Epithelial cell of proximal tubule (primary cell): ENCODE measurements around the gene HARBI1. TPM values are rescaled to one million over a fixed set of nuclear protein-coding genes. Genes with fewer than 3 reads are reported as not detected.

Experiments
- DNase-seq: peaks from one replicate; pipeline ENCODE4 v3.0.0-alpha.2; 2011; ENCODE audit warnings: low read depth
- H3K4me3 ChIP-seq: 2 replicates; pipeline ENCODE4 v1.5.1; 2011; ENCODE audit warnings: low read depth, mild to moderate bottlenecking, low read length
- total RNA-seq: library from RNA; depleted of rRNA; stranded (reverse); fragments of >200 nt; gene quantifications from 2 replicates; pipeline ENCODE4 v1.2.3, GENCODE V29; 2015
- TF ChIP-seq, protein P1 (sequence below): conservative IDR thresholded peaks from 2 replicates; pipeline ENCODE4 v1.5.1; 2012; ENCODE audit warnings: low read depth, mild to moderate bottlenecking, low read length

HARBI1 gene
- total RNA-seq, 1 donor from 2014 or later: 1.6 TPM

DNA sequence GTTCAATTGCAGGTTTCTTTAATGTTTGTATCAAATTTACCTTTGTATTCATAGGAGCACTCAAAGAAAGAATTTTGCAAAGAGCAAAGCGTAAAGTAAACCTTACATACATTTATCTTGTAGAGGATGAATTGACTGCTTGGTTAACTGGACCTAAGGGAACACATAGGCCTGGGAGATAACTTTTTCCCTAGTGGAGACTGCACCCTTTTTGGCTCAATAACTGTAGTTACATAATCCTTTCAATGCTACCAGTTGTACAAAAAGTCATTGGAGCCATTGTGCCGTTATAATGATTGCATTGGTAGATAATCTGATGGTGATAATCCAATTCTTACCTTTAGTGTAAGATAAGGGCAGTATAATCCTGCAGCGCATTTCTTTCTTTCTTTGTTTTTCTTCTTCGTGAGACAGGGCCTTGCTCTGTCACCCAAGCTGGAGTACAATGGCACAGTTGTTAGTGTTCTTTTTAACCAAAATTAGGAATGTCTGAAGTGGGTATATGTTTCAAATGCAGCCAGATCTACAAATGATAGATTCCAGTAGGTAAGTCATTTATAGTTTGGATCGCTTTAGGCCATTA, 18.6 kb upstream of the HARBI1 start:
- DNase-seq: no peak
- H3K4me3 ChIP-seq: no peak overlapping the region
- TF ChIP-seq, protein P1, sequence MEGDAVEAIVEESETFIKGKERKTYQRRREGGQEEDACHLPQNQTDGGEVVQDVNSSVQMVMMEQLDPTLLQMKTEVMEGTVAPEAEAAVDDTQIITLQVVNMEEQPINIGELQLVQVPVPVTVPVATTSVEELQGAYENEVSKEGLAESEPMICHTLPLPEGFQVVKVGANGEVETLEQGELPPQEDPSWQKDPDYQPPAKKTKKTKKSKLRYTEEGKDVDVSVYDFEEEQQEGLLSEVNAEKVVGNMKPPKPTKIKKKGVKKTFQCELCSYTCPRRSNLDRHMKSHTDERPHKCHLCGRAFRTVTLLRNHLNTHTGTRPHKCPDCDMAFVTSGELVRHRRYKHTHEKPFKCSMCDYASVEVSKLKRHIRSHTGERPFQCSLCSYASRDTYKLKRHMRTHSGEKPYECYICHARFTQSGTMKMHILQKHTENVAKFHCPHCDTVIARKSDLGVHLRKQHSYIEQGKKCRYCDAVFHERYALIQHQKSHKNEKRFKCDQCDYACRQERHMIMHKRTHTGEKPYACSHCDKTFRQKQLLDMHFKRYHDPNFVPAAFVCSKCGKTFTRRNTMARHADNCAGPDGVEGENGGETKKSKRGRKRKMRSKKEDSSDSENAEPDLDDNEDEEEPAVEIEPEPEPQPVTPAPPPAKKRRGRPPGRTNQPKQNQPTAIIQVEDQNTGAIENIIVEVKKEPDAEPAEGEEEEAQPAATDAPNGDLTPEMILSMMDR: no peak

- H3K4me3 ChIP-seq: no peak overlapping the region
- DNase-seq: no peak
- TF ChIP-seq, protein P1: no peak
These were observed 16.5 kb upstream of the HARBI1 start for GRCh38 chr11:46633291-46634217.

GRCh38 chr11:46632502-46632901, 15.5 kb upstream of the HARBI1 start:
- H3K4me3 ChIP-seq: no peak overlapping the region
- TF ChIP-seq, protein P1: no peak
- DNase-seq: no peak

DNA sequence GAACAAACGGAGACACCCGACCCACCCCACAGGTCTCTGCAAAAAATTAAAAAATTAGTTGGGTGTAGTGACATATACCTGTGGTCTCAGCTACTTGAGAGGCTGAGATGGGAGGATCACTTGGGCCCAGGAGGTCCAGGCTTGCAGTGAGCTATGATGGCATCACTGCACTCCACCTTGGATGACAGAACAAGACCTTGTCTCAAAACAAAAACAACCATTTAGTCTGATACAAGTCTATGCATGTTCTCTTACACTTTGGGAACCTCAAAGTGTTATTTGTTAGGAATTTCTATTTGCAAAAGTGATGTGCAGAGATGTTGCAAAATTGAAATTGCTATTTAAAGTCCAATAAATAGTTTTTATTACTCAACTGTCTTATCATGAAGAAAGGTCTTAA, 14.6 kb upstream of the HARBI1 start:
- TF ChIP-seq, protein P1: no peak
- H3K4me3 ChIP-seq: no peak overlapping the region
- DNase-seq: no peak

DNA sequence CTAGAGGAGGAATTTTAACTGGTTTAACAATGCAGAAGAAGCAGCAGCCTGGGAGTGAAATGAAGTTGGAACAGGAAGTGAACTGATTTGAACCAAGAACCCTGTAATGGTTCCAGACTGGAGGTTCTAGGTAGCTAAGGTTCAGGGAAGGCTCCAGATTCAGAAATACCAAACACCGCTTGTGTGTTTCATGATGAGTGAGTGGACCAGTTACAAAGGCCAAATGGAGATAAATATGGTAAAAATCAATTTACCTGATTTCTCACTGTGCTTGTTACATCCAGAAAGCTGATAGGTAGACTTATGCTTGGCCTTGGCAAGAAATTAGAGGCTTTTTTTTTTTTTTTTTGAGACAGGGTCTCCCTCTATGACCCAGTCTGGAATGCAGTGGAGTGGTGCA, 13.2 kb upstream of the HARBI1 start:
- H3K4me3 ChIP-seq: no peak overlapping the region
- no peak for DNase-seq
- TF ChIP-seq, protein P1: no peak

DNA sequence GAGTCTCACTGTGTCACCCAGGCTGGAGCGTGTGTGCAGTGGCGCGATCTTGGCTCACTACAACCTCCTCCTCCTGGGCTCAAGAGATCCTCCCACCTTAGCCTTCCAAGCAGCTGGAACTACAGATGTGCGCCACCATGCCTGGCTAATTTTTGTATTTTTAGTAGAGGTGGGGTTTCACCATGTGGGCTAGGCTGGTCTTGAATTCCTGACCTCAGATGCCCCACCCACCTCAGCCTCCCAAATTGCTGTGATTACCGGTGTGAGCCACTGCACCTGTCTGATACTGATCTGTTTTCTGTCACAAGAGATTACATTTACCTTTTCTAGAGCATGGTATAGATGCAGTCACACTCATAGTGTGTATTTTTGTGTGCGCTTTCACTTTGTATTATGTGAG, 11.9 kb upstream of the HARBI1 start:
- TF ChIP-seq, protein P1: no peak
- no peak overlapping the region for H3K4me3 ChIP-seq
- DNase-seq: no peak
